GM19239 (cell line): ENCODE results near the gene CD72.
"Not testable (repeated sequence)": the region's sequence is repeated elsewhere in the genome, so short reads cannot be mapped to it uniquely, and the experiment has no call there.

Experiments used
- DNase-seq: peaks from one replicate; pipeline ENCODE4 v3.0.0; 2011; ENCODE audit warnings: low spot score; ENCODE audit not compliant: insufficient read length
- FAIRE-seq: peaks from 2 replicates; lab custom pipeline; 2011; peaks lifted over from hg19 to GRCh38; lab: Jason Lieb, UNC

CD72 gene

DNA sequence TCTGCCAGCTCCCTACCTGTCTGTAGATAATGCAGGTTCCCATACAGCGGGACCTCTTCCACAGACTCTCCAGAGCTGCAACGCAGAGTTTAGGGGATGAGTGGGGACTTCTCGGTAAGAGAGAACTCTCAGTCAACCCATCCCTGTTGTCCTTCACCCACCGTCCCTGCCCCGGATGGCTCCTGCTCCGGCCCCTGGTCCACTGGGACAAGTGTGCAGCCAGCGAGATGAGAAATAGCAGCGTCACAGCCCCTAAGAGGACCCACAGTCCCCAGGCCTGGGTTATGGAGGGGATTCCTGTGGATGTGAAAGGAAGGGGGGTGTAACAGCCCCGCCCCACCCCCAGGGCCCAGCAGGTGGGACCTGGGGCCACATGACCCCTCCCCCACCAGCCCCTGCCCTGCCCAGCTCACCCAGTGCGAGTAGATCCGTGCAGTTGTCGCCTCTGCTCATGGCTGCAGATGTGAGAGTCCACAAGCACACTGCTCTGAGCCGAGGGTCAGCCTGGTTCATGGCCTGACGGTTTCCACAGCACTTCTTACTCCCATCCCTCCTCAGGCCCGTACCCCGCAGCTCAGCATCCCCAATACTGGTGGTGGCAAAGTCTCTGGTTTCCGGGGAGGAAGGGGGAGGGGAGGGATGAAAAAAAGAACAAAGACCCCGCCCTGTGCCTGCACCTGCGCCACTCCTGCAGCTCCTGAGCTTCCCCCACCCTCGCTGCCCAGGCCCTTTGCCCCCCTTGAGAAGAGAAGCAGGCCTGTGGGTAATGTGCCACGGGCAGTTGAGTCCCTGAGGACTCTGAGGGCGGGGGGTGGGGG, 32.3 kb upstream of the CD72 start, which contains the start of gene SIT1:
SIT1 (minus strand) TSS at position 591 of the 818 bp plus-strand sequence; CDS start at position 513, 78 bp downstream.
- DNase-seq = no peak
- FAIRE-seq = no peak

DNA sequence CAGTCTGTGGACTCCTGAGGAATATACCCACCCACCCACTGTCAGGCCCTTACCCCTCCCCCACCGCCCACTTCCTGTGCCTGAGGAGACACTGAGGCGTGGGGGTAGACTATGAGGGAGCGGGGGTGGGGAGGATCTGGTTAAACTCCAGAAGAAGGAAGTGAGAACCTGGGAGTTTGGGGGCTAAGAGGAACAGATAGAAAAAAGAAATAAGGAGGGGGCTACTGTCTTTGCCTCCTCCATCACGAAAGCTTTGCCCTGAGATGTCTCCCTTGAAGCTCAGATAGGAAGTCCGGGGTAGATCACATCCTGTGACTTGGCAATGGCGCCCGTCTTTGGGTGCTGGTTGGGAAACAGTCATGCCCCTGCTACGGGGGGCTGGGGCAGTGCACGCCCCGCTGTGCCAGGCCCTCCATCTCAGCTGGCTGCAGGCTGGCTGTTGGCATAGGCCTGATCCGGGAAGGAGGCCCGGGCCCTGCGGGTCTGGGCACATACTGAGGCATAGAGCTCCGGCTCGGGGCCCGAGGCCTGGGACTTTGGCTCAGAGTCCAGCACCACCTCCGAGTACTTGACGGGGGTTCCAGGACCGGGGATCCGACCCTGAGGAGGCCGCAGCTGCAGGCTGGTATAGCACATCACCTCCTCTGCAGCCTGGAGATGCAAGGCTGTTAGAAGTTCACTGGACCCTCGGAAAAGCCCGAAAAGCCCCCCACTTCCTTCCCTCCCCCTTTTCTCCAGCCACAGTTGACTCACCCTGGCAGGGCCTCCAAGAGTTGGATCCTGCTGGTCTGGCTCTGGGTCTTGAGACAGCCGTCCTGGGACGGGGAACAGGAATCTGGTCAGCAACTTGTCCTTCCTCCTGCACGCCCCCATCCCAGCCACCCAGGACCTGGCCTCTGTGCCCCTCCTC, 31.5 kb upstream of the CD72 start:
- FAIRE-seq (peak; percentile 95), DNase-seq (no peak)

DNA sequence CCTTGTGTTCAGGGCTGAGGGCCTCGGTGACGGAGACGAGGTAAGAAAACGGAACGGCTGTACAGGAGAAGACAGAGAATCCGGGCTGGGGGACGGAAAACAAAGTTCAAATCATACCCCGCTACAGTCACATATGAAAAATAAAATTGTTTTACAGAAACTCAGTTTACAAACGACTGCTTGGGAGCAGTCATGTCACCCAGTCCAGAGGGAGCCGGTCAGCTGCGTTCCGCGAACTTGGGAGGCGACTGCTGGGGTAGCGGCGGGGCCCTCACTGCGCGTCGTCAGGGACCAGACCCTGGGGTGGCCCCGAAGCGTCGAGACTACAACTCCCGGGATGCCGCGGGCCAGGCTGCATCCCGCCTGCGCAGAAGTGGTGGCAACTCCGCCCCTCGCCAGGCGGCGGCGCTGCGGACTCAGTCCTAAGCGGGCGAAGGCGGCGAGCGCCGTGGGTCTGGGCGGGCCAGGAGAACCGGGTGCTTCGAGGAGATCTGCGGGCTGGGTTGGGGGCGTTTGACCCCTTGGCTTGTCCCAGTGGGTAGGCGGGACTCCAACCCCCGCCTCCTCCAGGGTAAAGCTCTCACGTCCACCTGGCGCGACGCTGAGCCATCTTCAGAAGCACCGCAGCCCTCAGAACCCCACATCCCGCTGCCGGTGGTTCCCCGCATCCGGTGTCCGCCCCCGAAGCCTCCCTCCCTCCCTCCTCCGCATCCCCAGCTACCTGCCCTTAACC, 28.5 kb upstream of the CD72 start:
- peak; percentile 89 for FAIRE-seq
- DNase-seq = peak; percentile 69

DNA sequence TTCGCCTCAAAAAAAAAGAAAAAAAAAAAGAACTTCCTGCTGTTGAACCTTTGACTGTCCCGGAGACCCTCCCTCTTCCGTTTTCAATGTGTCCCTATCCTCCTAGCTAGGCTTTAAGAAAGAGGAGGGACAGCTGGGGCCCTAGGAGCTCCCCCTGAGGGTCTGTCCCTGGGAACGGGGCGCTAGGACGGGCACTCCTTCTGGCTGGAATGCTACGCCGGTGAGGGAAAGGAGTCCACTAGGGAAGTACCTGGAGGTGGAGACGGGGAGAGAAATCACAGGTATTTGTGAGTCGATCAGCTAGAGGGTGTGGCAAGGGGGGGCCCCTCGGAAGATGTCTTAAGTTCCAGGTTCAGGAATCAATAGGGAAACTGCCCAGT, 27.9 kb upstream of the CD72 start:
- FAIRE-seq (no peak), DNase-seq (no peak)

DNA sequence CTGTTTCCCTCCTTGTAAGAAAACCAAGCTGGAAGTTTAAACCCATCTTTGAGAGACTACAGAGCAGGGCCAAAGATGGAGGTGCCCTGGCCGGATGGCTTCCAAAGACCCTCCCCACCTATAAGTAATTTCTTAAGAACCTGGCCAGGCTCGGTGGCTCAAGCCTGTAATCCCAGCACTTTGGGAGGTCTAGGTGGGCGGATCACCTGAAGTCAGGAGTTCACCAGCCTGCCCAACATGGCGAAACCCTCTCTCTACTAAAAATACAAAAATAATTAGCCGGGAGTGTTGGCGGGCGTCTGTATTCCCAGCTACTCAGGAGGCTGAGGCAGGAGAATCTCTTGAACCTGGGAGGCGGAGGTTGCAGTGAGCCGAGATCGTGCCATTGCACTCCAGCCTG, 27.5 kb upstream of the CD72 start:
- DNase-seq, FAIRE-seq: not testable (repeated sequence)

DNA sequence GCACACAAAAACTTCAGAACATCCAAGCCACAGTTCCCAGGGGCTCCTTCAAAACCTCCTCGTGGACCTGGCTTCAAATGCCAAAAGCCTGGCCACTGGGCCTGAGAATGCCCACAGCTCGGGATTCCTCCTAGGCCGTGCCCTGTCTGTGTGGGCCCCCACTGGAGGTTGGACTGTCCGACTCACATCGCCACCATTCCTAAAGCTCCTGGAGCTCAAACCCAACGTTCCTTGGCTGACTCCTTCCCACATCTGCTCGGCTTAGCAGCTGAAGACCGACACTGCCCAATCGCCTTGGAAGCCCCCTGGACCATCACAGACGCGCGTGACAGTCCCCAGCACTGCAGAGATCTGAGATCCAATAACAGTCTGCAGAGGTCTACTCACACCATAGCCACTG, 24.8 kb upstream of the CD72 start:
- DNase-seq = no peak
- no peak for FAIRE-seq

DNA sequence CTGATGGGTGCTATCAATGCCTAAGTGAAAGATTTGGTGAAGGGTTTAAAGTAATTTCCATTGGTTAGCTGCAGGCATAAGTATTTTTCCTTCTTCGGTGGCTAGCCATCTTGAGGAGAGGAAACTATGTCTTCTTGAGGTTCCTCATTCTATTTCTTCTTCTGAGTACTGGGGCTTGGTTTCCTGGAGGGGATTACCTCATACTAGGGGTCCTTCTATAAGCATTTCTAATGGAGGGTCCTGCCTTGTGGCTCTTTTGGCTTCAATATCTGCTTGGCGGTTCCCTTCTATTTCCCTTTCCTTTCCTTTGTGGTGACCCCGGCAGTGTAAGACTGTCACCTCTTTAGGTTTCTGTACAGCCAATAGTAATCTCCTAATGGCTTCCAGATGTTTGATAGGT, 23.3 kb upstream of the CD72 start:
- not testable (repeated sequence) for DNase-seq, FAIRE-seq

DNA sequence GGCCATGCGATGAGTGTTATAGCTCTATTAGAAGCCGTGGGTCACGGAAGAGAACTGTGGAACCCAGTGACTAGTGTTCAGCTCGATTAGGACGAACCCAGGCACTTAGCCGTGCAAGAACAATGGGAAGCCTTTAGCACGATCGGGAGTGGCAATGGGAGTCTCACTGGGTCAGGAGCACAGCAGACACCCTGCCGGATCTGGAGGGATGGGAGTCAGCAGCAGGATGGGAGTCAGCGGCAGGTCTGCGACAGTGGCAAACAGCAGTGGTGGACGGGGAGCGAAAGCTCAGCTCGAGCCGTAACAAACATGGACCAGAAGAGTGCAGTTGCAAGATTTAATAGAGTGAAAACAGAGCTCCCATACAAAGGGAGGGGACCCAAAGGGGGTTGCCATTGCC, 22.2 kb upstream of the CD72 start:
- not testable (repeated sequence) for FAIRE-seq, DNase-seq

DNA sequence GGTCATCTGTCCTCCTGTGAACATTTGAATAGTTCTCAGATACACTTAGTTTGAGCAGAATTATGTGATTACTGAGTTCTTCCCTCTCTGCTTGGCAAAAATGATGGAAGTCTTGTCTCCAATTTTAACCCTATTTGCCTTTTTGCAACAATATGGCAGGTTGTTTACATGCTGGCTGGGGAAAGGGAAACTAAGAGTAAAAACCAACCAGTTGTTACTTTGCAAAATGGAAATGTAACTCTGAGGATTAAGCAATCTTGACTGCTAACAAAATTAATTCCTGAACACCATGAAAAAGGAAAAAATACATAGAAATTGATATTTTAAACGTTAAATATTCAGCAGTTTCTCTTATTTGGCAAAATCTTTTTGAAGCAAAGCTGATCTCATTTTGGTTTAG, 21.4 kb upstream of the CD72 start:
- no peak for DNase-seq

DNA sequence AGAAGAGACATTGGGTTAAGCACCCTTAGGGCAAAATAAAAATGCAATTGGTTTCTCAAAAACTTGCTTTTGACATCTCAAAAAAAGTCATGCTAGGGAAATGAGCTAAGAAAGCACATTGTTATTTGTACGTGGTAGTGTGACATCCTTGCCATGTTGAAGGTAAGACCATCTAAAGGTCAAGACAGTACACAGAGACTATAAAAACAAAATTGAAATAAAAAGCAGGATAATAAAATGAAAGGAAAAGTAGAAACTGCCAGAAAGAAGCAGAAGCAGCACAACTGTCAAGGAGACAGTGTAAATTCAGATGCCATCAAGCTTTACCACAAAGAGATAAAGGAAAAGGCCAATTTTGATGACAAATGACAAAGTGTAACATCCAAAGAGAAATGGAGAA, 21.0 kb upstream of the CD72 start:
- not testable (repeated sequence) for DNase-seq
- peak; percentile 89 for FAIRE-seq

More for the DNA sequence above, 21.4 kb upstream of the CD72 start:
- FAIRE-seq = no peak

DNA sequence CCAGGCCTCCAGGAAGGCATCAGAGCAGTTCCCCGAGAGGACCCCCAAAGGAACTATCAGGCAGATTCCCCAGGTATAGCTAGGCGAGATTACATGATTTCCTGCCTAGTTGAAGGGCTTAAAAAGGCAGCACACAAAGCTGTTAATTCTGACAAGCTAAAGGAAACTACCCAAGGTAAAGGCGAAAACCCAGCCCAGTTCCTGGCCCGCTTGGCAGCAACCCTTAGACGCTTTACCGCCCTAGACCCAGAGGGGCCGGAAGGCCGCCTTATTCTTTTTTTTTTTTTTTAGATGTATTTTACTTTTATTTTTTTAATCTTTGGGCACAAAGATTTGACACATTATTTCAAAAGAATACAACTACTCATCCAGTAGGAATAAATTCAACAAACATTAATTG, 20.5 kb upstream of the CD72 start:
- not testable (repeated sequence) for DNase-seq, FAIRE-seq

DNA sequence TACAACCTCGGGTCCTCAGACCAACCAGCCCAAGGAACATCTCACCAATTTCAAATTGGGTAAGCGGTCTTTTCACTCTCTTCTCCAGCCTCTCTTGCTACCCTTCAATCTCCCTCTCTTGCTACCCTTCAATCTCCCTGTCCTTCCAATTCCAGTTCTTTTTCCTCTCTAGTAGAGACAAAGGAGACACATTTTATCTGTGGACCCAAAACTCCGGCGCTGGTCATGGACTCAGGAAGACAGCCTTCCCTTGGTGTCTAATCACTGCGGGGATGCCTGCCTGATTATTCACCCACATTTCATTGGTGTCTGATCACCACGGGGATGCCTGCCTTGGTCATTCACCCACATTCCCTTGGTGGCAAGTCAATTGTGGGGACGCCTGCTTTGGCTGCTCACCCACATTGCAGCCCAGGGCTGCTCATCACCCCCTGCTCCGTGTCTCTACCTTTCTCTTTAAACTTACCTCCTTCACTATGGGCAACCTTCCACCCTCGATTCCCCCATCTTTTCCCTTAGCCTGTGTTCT, 19.3 kb upstream of the CD72 start:
- FAIRE-seq, DNase-seq: not testable (repeated sequence)

DNA sequence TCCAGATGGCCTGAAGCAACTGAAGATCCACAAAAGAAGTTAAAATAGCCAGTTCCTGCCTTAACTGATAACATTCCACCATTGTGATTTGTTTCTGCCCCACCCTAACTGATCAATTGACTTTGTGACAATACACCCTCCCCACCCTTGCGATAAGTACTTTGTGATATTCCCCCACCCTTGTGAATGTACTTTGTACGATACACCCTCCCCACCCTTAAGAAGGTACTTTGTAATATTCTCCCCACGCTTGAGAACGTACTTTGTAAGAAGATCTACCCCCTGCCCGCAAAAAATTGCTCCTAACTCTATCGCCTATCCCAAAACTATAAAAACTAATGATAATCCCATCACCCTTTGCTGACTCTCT, 18.6 kb upstream of the CD72 start:
- DNase-seq, FAIRE-seq: not testable (repeated sequence)

DNA sequence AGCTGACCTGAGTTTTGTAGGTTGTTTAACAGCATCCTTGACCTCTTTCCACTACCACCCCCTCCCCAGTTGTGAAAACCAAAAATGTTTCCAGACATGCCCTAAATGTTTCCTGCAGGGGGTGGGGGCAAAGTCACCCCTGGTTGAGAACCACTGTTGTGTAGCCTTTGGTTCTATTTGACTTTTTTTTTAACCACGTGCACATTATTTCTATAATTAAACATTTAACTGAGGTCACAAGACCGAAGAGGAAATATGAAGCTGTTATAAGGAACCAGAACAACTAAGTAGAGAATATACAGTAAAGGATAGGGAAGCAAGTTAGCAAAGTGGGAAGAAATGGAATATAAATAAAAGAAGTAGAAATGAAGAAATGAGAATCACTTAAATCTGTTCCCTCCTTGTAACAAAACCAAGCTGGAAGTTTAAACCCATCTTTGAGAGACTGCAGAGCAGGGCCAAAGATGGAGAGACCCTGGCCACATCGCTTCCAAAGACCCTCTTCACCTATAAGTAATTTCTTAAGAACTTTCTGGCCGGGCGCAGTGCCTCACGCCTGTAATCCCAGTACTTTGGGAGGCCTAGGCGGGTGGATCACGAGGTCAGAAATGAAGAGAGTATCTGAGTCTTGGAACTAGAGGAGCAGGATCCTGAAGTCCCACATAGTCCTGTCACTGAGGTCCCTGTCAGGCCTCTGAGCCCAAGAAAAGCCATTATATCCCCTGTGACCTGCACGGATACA, 18.1 kb upstream of the CD72 start:
- DNase-seq = no peak
- FAIRE-seq = peak; percentile 65

DNA sequence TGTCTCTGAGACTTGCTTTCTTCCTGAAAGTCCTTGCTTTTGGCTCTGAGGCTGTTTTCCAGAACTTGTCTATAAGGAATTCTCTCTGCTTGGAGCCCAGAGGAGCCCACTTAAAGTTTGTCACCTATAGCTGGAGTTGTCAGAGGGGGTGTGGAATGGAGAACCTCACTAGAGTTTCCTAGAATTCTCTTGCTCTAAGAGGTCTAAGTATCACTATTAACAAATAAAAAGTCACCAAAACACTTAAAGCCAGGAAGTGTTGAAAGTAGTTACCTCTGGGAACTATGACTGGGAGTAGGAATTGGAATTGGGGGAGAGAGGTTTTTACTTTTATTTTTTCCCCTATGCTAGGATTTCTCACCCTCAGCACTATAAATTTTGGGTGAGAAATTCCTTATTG, 17.5 kb upstream of the CD72 start:
- no peak for FAIRE-seq

DNA sequence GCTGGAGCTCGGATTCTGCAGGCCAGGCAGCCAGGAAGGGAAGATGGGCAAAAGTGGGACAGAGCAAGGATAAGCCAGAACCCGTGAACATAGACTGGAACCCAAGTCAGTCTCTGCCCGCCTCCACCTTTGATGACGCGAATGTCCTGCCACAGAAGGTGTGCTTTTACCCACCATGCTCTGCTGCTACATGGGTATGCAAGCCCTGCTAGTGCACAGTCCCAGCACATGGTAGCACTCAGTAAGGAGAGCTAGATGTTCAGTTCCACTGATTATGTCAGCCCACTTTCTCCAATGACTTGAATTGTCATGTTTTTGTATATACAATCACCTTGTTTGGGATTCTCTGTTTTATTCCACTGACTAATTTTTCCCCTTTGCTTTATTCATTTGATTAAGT, 11.4 kb upstream of the CD72 start:
- no peak for DNase-seq

More for the DNA sequence above, 17.5 kb upstream of the CD72 start:
- no peak for DNase-seq

DNA sequence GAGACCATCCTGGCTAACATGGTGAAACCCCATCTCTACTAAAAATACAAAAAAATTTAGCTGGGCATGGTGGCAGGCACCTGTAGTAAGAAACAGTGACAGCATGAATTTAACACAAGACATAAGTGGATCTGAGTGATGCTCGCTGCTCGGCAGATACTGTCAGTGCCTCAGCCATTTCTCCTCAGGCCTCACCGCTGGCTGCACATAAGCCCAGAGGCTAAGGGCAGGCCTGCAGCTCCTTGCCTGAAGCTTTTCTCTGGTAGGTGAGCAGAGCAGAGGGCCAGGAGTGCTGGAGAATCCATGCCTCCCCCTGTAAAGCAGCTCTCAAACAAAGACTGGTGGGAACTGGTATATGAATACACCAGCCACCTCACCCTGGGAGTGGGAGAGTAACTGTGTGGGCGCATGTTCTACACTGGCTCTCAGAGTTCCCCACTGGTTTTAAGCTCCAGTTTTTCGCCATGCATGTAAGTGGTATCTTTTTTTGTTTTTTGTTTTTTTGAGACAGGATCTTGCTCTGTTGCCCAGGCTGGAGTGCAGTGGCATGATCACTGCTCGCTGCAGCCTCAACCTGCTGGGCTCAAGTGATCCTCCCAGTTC, 10.3 kb upstream of the CD72 start:
- DNase-seq (no peak), FAIRE-seq (no peak)

More for the DNA sequence above, 11.4 kb upstream of the CD72 start:
- no peak for FAIRE-seq

DNA sequence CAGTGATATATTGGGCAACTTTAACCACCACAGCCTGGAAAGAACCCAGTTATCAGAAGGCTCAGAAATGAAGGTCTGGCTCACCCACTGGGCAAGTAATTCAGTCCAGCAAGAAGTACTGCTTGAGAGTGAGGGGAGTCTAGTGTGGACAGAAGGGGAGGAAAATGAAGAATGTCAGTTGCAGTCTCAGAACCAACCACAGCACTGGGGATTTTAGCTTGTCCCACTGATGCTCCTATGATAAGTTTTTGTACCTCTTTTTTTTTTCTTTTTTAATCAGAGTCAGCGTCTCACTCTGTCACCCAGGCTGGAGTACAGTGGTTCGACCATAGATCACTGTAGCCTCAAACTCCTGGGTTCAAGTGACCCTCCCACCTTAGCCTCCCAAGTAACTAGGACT, 9.4 kb upstream of the CD72 start:
- FAIRE-seq (peak; percentile 11), DNase-seq (no peak)

DNA sequence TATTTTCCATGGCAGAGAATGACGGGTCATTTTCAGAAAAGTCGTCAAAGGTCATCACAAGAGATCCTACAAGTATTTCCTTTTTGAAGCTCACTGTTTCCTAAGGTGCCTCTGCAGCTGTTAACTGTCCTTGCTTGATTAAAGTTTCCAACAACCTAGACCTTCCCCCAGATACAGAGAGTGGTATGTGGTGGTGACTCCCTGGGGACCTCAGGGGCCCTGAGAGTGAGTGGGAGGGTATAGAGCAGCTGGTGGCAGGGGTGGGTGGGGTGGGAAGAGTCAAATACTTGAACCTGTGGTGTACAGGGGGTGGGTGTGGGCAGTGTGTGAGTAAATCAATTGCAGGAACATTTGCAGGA, 1.6 kb upstream of the CD72 start:
- DNase-seq = no peak
- no peak for FAIRE-seq
